ENCODE data around the gene NAT9. TPM values are rescaled to one million over a fixed set of nuclear protein-coding genes. Genes with fewer than 3 reads are reported as not detected.

NAT9 gene
- total and polyA plus RNA-seq, 2 experiments from 2014 or later: 37.3 to 37.5 TPM

GRCh38 chr17:74771319-74771914 lies 4.7 kb downstream of the NAT9 start:
- Mint-ChIP-seq H3K27ac (no peak overlapping the region), H3K9me3 (no peaks in the 10 kb centered on the region), H3K36me3 (ENCODE audit: low read depth) (peaks cover 54% of the 10 kb centered on the region), H3K4me1 (peaks cover 14% of the 10 kb centered on the region; the same call in 2 of the 3 replicates), H3K4me3 (no peak overlapping the region), H3K27me3 (ENCODE audit: insufficient read depth, low read depth, poor library complexity) (peaks cover 31% of the 10 kb centered on the region)
- no peak for ATAC-seq
- H4K20me1 ChIP-seq (replicated peaks; ENCODE audit: insufficient read depth): peaks cover 13% of the 10 kb centered on the region; the same call in 1 of the 2 replicates
- no peaks in the 10 kb centered on the region for H3K9me2 ChIP-seq (ENCODE audit: insufficient read depth)
- H3K36me3 ChIP-seq (ENCODE audit: insufficient read depth): peaks cover 8% of the 10 kb centered on the region
- no peaks in the 10 kb centered on the region for H3K27me3 ChIP-seq (ENCODE audit: insufficient read depth)
- H3K79me2 ChIP-seq (replicated peaks; ENCODE audit: insufficient read depth): peaks cover 16% of the 10 kb centered on the region
- TF ChIP-seq REST (IDR thresholded peaks at IDR 0.05; ENCODE audit: unreplicated experiment) (no peak), ZNF331 (CRISPR knock-in tag; IDR thresholded peaks at IDR 0.05; ENCODE audit: low read depth) (no peak), ZNF462 (CRISPR knock-in tag; IDR thresholded peaks at IDR 0.05) (no peak), CREB1 (CRISPR knock-in tag; IDR thresholded peaks at IDR 0.05; ENCODE audit: low read depth) (no peak), STAT1 (IDR thresholded peaks at IDR 0.05; ENCODE audit: unreplicated experiment) (no peak), ZNF114 (CRISPR knock-in tag; IDR thresholded peaks at IDR 0.05) (no peak), EZH2phosphoT487 (IDR thresholded peaks at IDR 0.05; ENCODE audit: unreplicated experiment) (no peak), ETS1 (IDR thresholded peaks at IDR 0.05) (no peak), POLR2AphosphoS5 (IDR thresholded peaks at IDR 0.05; ENCODE audit: low read depth) (no peak), JUNB (IDR thresholded peaks at IDR 0.05; ENCODE audit: unreplicated experiment) (no peak), NANOG (IDR thresholded peaks at IDR 0.05; ENCODE audit: borderline replicate concordance) (no peak), EZH2 (IDR thresholded peaks at IDR 0.05; ENCODE audit: low read depth, unreplicated experiment) (no peak), CTCF (conservative IDR thresholded peaks at IDR 0.05; ENCODE audit: low read depth in 2 of 2) (no peak)
- H3K4me2 ChIP-seq: no peak overlapping the region
- H3K4me1 ChIP-seq (ENCODE audit: insufficient read depth): peaks cover 5% of the 10 kb centered on the region; the same call in 1 of the 2 replicates
- peaks cover 3% of the 10 kb centered on the region; the same call in 1 of the 2 replicates for H3F3A ChIP-seq (replicated peaks; ENCODE audit: low read depth)
- no peak overlapping the region for H2AFZ ChIP-seq
- DNase-seq (ENCODE audit: low spot score): no peak
- H3K27ac ChIP-seq (ENCODE audit: low read depth): no peak overlapping the region
- H3K4me3 ChIP-seq: no peak overlapping the region
